Tibial nerve (tissue), 4 donors: ENCODE results near the gene TSPAN16. TPM values are rescaled to one million over a fixed set of nuclear protein-coding genes. Genes with fewer than 3 reads are reported as not detected.
"Not testable (repeated sequence)": the region's sequence is repeated elsewhere in the genome, so short reads cannot be mapped to it uniquely, and the experiment has no call there.

Source experiments
- DNase-seq, 2 donors: peaks; one replicate each; pipeline ENCODE4 v3.0.0-alpha.2; 2019; ENCODE audit warnings: low spot score in 2 of 2
- H3K27ac ChIP-seq, 4 donors: fragments of 200-600 bp; sonication (generic) in 3 of 4; one replicate each; pipeline ENCODE4 v1.5.1; 2017 to 2019; ENCODE audit warnings: mild to moderate bottlenecking in 1 of 4
- H3K27me3 ChIP-seq, 2 donors: fragments of 200-600 bp; sonication (generic) in 1 of 2; one replicate each; pipeline versions ENCODE4 v1.5.1 to v1.6.0; 2017 to 2019
- H3K36me3 ChIP-seq, 3 donors: fragments of 200-600 bp; sonication (generic); one replicate each; pipeline ENCODE4 v1.5.1; 2018 to 2019
- H3K4me1 ChIP-seq, 4 donors: fragments of 200-600 bp; sonication (generic) in 3 of 4; one replicate each; pipeline ENCODE4 v1.5.1; 2017 to 2019
- H3K4me3 ChIP-seq, 4 donors: fragments of 200-600 bp; sonication (generic) in 3 of 4; one replicate each; pipeline ENCODE4 v1.5.1; 2017 to 2019; ENCODE audit warnings: mild to moderate bottlenecking in 1 of 4, moderate library complexity in 1 of 4
- H3K9me3 ChIP-seq, 4 donors: fragments of 200-600 bp; sonication (generic) in 3 of 4; one replicate each; pipeline ENCODE4 v1.5.1; 2017 to 2019
- EP300 ChIP-seq, 2 donors: sonication (generic); formaldehyde crosslinking; IDR thresholded peaks; one replicate each; pipeline ENCODE4 v1.6.1; 2017; ENCODE audit warnings: antibody characterized with exemption in 2 of 2, mild to moderate bottlenecking in 1 of 2
- POLR2A ChIP-seq, 2 donors: fragments of 450-650 bp; IDR thresholded peaks; one replicate each; pipeline ENCODE4 v1.6.1; 2017; ENCODE audit warnings: antibody characterized with exemption in 2 of 2, mild to moderate bottlenecking in 2 of 2, moderate library complexity in 2 of 2
- WGBS, 2 donors: methylation state at CpG; one replicate each; pipeline ENCODE4 v1.1.5; 2018; 5-methylcytosine and 5-hydroxymethylcytosine counted together
- total RNA-seq, 4 donors: library from RNA; depleted of rRNA; stranded (reverse); fragments of >200 nt; gene quantifications; one replicate each; pipeline ENCODE4 v1.1.0, GENCODE V29; 2016
- TF ChIP-seq, protein P1 (sequence below), 5 experiments: fragments of 200-600 bp in 3 of 5; fragments of 450-650 bp in 2 of 5; sonication (generic) in 3 of 5; IDR thresholded peaks; one replicate each; pipeline ENCODE4 v1.5.1; 2016 to 2019; ENCODE audit warnings: antibody characterized with exemption in 5 of 5, mild to moderate bottlenecking in 3 of 5, moderate library complexity in 2 of 5

The TSPAN16 gene
- total RNA-seq, 4 donors from 2014 or later: not detected

DNA sequence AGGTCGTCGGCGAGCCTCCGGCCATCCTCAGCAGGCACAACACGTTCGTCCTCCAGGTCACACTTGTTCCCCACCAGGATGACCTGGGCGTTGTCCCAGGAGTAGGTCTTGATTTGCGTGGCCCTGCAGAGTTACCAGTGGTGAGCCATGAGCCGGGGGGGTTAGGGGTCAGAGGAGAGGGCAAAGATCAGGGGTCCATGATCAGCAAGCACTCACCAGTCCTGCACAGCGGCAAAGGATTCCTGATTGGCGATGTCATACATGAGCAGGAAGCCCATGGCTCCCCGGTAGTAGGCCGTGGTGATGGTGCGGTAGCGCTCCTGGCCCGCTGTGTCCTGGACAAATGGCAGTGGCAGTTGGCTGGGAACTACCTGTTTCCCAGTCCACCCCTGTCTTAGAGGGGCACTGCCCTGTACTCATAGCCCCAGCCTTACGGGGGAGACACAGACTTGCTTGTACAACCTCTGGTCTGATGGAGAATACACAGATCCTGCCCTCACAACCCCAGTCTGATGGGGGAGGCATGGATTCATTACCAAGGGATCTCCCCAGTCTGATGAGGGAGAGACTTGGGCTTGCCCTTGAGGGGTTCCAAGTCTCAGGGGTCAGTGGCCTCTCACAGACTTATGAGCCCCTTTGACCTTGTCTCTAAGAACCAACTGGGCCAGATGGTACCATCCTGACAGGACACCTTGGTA lies 39.6 kb downstream of the TSPAN16 start:
- Histone ChIP-seq H3K27me3 (no peaks in the 10 kb centered on the region), H3K36me3 (peaks cover 4 to 68% (median 4%) of the 10 kb centered on the region in 3 donors), H3K4me3 (no peak overlapping the region), H3K9me3 (no peaks in the 10 kb centered on the region), H3K27ac (no peak overlapping the region), H3K4me1 (peaks cover 0 to 24% (median 7%) of the 10 kb centered on the region in 4 donors)
- TF ChIP-seq EP300 (IDR thresholded peaks at IDR 0.05) (no peak), POLR2A (IDR thresholded peaks at IDR 0.05) (no peak)
- no peak for DNase-seq
- WGBS, 2 donors: 92 to 95% methylated on average over 11 to 16 of the region's 17 CpGs

DNA sequence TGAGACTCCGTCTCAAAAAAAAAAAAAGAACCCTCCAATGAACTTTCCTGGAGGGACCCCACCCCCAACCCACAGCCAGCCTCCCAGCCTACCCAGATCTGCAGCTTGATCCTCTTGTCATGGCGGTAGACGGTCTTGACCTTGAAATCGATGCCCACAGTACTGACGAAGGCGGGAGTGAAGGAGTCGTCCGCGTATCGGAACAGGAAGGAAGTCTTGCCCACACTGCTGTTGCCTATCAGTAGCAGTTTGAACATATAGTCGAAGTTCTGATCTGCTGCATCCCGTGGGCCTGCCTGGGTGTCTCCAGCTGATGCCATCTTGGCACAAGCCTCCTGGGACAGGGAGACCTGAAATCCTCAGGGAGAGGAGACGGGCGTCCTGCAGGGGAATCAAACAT lies 41.1 kb downstream of the TSPAN16 start:
- 74 to 81% methylated on average over 14 of the region's 14 CpGs for WGBS, 2 donors
- H3K27me3 ChIP-seq: no peaks in the 10 kb centered on the region
- DNase-seq: no peak
- TF ChIP-seq EP300 (IDR thresholded peaks at IDR 0.05) (no peak), POLR2A (IDR thresholded peaks at IDR 0.05) (no peak)
- TF ChIP-seq, protein P1, sequence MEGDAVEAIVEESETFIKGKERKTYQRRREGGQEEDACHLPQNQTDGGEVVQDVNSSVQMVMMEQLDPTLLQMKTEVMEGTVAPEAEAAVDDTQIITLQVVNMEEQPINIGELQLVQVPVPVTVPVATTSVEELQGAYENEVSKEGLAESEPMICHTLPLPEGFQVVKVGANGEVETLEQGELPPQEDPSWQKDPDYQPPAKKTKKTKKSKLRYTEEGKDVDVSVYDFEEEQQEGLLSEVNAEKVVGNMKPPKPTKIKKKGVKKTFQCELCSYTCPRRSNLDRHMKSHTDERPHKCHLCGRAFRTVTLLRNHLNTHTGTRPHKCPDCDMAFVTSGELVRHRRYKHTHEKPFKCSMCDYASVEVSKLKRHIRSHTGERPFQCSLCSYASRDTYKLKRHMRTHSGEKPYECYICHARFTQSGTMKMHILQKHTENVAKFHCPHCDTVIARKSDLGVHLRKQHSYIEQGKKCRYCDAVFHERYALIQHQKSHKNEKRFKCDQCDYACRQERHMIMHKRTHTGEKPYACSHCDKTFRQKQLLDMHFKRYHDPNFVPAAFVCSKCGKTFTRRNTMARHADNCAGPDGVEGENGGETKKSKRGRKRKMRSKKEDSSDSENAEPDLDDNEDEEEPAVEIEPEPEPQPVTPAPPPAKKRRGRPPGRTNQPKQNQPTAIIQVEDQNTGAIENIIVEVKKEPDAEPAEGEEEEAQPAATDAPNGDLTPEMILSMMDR (IDR thresholded peaks at IDR 0.05): no peak
- peaks cover 0 to 24% (median 7%) of the 10 kb centered on the region in 4 donors for H3K4me1 ChIP-seq
- peaks cover 4 to 62% (median 4%) of the 10 kb centered on the region in 3 donors for H3K36me3 ChIP-seq
- H3K9me3 ChIP-seq: no peaks in the 10 kb centered on the region
- H3K27ac ChIP-seq: no peak overlapping the region
- H3K4me3 ChIP-seq: no peak overlapping the region

DNA sequence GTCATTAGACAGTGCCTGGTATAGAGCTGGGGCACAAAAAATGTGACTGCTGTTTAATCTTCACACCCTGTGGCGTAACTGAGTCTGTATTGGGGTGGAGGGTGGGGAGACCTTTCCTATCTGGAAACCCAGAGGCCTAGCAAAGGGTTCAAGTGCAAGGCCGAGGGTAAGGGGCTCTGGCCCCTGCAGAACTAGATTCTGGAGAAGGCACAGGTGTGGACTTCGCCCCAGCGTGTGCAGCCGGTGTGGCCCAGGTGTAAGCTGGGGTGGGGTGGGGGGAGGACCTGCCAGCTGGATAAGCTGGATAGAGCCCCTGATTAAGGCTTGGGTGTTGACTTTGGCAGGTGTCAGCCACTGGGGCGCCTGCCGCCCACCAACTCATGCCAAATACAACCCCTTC lies 42.2 kb downstream of the TSPAN16 start:
- Histone ChIP-seq H3K4me1 (peaks cover 0 to 26% (median 7%) of the 10 kb centered on the region in 4 donors), H3K4me3 (peak overlapping the region in 2 of 4 donors; percentile 82 to 84), H3K27me3 (no peaks in the 10 kb centered on the region), H3K9me3 (no peaks in the 10 kb centered on the region), H3K27ac (peak overlapping the region in 3 of 4 donors; percentile 86 to 92 (median 90)), H3K36me3 (peaks cover 0 to 60% (median 4%) of the 10 kb centered on the region in 3 donors)
- no peak for DNase-seq
- 77 to 86% methylated on average over 7 of the region's 7 CpGs for WGBS, 2 donors
- TF ChIP-seq POLR2A (IDR thresholded peaks at IDR 0.05) (no peak), EP300 (IDR thresholded peaks at IDR 0.05) (no peak)
- TF ChIP-seq, protein P1 (IDR thresholded peaks at IDR 0.05): no peak

DNA sequence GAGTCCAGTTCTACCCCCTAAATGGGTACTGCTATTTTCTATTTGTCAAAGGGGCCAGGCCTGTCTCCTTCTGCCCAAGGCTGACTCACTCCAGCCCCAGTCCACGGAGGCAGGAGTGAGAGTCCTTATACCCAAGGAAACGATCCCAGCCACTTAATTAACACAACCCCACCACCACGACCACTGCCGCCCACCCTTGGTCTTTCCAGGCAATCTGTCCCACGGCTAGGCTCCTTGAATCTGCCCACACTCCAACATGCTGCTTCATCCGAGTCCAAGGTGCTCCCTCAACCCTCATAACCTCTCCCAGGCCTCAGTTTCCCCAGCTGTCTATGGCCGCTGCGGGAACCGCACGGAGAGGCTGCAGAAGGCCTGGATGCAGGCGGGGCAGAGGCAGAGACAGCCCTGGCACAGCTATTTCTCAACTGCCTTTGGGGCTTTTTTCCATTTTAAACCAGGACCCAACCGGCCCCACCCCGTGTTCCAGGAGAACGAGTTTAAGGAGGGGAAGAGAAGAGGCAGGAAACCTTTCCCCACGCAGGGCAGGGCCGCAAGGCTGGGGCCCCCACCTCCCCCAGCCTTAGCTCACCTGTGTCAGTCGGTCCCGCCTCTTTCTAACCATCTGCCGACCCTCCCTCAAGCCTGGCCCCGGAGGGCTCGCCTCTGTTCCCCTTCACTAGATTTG lies 42.8 kb downstream of the TSPAN16 start:
- Histone ChIP-seq H3K27ac (peak overlapping the region; percentile 49 to 92 (median 88)), H3K36me3 (peaks cover 0 to 54% (median 4%) of the 10 kb centered on the region in 3 donors), H3K9me3 (no peaks in the 10 kb centered on the region), H3K4me3 (peak overlapping the region; percentile 57 to 84 (median 82)), H3K27me3 (no peaks in the 10 kb centered on the region), H3K4me1 (peaks cover 0 to 32% (median 8%) of the 10 kb centered on the region in 4 donors)
- DNase-seq: no peak
- no peak for TF ChIP-seq EP300 (IDR thresholded peaks at IDR 0.05)
- TF ChIP-seq, protein P1 (IDR thresholded peaks at IDR 0.05): no peak
- no peak for TF ChIP-seq POLR2A (IDR thresholded peaks at IDR 0.05)
- 28 to 31% methylated on average over 20 to 21 of the region's 21 CpGs for WGBS, 2 donors

DNA sequence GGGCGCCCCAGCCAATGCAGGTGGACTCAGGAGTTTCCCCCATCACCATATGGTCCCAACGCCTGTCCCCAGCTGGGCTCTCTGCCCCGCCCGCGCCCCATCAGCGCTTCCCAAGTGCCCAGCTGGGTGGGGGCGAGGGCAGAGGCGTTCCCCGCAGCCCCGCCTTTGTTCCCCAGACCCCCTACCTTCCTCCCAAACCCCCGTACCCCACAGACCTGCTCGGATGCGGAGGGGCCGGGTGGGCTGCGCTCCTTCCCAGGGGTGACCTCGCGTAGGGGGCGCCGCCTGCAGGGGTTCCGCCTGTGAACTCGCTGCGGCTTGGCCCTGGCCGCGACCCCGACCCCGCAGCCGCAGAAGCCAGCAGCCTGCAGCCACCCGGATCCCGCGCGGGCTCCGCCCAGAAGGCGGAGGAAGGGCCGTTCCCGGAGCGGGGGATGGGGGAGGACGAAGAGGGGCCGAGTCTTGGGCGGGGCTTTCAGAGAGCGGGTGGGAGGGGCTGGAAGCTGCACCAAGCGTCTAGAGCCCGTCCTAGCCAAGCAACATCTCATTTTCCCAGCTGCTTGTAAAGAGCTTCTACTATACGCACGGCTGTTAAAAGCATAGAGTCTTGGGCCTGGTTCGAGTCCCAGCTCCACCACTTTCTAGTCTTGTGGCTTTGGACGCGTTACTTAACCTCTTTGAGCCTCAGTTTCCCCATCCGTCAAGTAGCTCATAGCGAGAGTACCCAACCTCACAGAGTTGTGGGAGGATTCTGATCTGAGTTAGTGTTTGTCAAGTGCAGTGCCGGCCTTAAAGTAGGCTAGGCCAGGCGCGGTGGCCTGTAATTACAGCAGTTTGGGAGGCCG lies 43.5 kb downstream of the TSPAN16 start, which contains the start of gene RAB3D:
Gene RAB3D (minus strand): TSS at position 404 of the 845 bp plus-strand sequence. CDS start 2,258 bp downstream, outside the sequence.
- 6 to 7% methylated on average over 30 to 50 of the region's 53 CpGs for WGBS, 2 donors
- no peaks in the 10 kb centered on the region for H3K9me3 ChIP-seq
- TF ChIP-seq, protein P1 (IDR thresholded peaks at IDR 0.05): no peak
- TF ChIP-seq EP300 (IDR thresholded peaks at IDR 0.05): peak; percentile 39 to 81
- peak; percentile 27 to 71 for TF ChIP-seq POLR2A (IDR thresholded peaks at IDR 0.05)
- no peaks in the 10 kb centered on the region for H3K27me3 ChIP-seq
- peaks cover 0 to 40% (median 15%) of the 10 kb centered on the region in 4 donors for H3K4me1 ChIP-seq
- DNase-seq: peak; percentile 85 to 90
- H3K27ac ChIP-seq: peak within 1 kb of the TSS; percentile 49 to 92 (median 88)
- H3K36me3 ChIP-seq: peaks cover 0 to 47% (median 4%) of the 10 kb centered on the region in 3 donors
- H3K4me3 ChIP-seq: peak within 1 kb of the TSS; percentile 57 to 84 (median 82)

DNA sequence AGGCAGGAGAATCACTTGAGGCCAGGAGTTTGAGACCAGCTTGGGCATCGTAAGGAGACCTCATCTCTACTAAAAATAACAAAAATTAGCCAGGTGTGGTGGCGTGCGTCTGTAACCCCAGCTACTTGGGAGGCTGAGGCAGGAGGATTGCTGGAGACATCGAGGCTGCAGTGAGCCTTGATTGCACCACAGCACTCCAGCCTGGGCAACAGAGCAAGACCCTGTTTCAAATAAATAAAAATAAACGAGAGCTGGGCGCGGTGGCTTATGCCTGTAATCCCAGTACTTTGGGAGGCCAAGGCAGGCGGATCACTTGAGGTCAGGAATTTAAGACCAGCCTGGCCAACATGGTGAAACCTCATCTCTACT lies 44.1 kb downstream of the TSPAN16 start:
- H3K9me3 ChIP-seq, H3K27me3 ChIP-seq, DNase-seq: not testable (repeated sequence)
- Histone ChIP-seq H3K27ac (peak overlapping the region in 3 of 4 donors; percentile 86 to 92 (median 90)), H3K36me3 (peaks cover 0 to 41% (median 1%) of the 10 kb centered on the region in 3 donors), H3K4me1 (peaks cover 0 to 46% (median 21%) of the 10 kb centered on the region in 4 donors), H3K4me3 (peak overlapping the region; percentile 57 to 84 (median 82))
- 86 to 89% methylated on average over 8 of the region's 8 CpGs for WGBS, 2 donors
